ENCODE results near the gene LSM12. TPM values are rescaled to one million over a fixed set of nuclear protein-coding genes. Genes with fewer than 3 reads are reported as not detected.

Gene LSM12
- polyA plus RNA-seq, 3 donors: 24.7 to 65.8 (median 64.4) TPM

- Mint-ChIP-seq H3K4me3 (peak overlapping the region; percentile 76 to 86), H3K36me3 (peaks cover 42 to 52% of the 10 kb centered on the region in 2 donors), H3K4me1 (peaks cover 50% of the 10 kb centered on the region), H3K9me3 (no peaks in the 10 kb centered on the region), H3K27ac (peak overlapping the region in 5 of 7 donors; percentile 30 to 77 (median 53)), H3K27me3 (ENCODE audit: low read depth in 3 of 3) (peaks cover 0 to 2% (median 2%) of the 10 kb centered on the region in 3 donors)
- Histone ChIP-seq H3K9me3 (replicated peaks in 1 of 2; ENCODE audit: control insufficient read depth in 1 of 2, insufficient read depth in 1 of 2, low read length in 2 of 2) (no peaks in the 10 kb centered on the region), H3K4me3 (replicated peaks in 1 of 3; ENCODE audit: low read depth in 2 of 3, low read length in 3 of 3) (peak overlapping the region; percentile 17 to 69 (median 39)), H3K36me3 (replicated peaks in 1 of 2; ENCODE audit: control insufficient read depth in 1 of 2, insufficient read depth in 2 of 2, low read length in 2 of 2) (peaks cover 20 to 44% of the 10 kb centered on the region in 2 donors), H3K4me1 (ENCODE audit: control insufficient read depth in 1 of 2, insufficient read depth in 2 of 2, low read length in 2 of 2) (peaks cover 39 to 50% of the 10 kb centered on the region in 2 donors), H3K9ac (ENCODE audit: insufficient read depth, low read length, poor library complexity, severe bottlenecking) (peak overlapping the region; percentile 57), H3K79me2 (ENCODE audit: insufficient read depth, low read length) (peaks cover 37% of the 10 kb centered on the region), H2AFZ (ENCODE audit: insufficient read depth, low read depth, low read length, poor library complexity, severe bottlenecking) (no peak overlapping the region), H3K27me3 (ENCODE audit: control insufficient read depth in 2 of 2, insufficient read depth in 2 of 2, low read length in 2 of 2) (no peaks in the 10 kb centered on the region), H3K4me2 (replicated peaks; ENCODE audit: extremely low read depth, low read length, poor library complexity, severe bottlenecking) (peak overlapping the region; percentile 94), H3K27ac (ENCODE audit: low read depth in 1 of 2, low read length in 2 of 2) (peak overlapping the region; percentile 31 to 52), H4K20me1 (ENCODE audit: insufficient read depth, low read length) (peaks cover 96% of the 10 kb centered on the region)
- under 1% methylated on average over 24 of the region's 28 CpGs for WGBS (ENCODE audit: insufficient coverage)
- DNase-seq: peak; percentile 81 to 85 (median 83)
- no peak for TF ChIP-seq CTCF (IDR thresholded peaks at IDR 0.05)
- intact Hi-C loops (cut with micrococcal nuclease): no loop called here
Measured at GRCh38 chr17:44110823-44111633, 44.6 kb upstream of the LSM12 start.

GRCh38 chr17:44110011-44110686 is 43.7 kb upstream of the LSM12 start:
- Mint-ChIP-seq H3K9me3 (no peaks in the 10 kb centered on the region), H3K36me3 (peaks cover 33 to 48% of the 10 kb centered on the region in 2 donors), H3K4me3 (peak overlapping the region; percentile 76 to 86), H3K27me3 (ENCODE audit: low read depth in 3 of 3) (peaks cover 0 to 2% (median 2%) of the 10 kb centered on the region in 3 donors), H3K4me1 (peaks cover 47% of the 10 kb centered on the region), H3K27ac (peak overlapping the region in 2 of 7 donors; percentile 54 to 63)
- no peaks in the 10 kb centered on the region for H3K9me3 ChIP-seq (replicated peaks in 1 of 2; ENCODE audit: control insufficient read depth in 1 of 2, insufficient read depth in 1 of 2, low read length in 2 of 2)
- H3K4me3 ChIP-seq (replicated peaks in 1 of 3; ENCODE audit: low read depth in 2 of 3, low read length in 3 of 3): peak overlapping the region; percentile 17 to 69 (median 39)
- 58% methylated on average over 9 of the region's 10 CpGs for WGBS (ENCODE audit: insufficient coverage)
- no peak overlapping the region for H2AFZ ChIP-seq (ENCODE audit: insufficient read depth, low read depth, low read length, poor library complexity, severe bottlenecking)
- peak overlapping the region; percentile 94 for H3K4me2 ChIP-seq (replicated peaks; ENCODE audit: extremely low read depth, low read length, poor library complexity, severe bottlenecking)
- peaks cover 39 to 50% of the 10 kb centered on the region in 2 donors for H3K4me1 ChIP-seq (ENCODE audit: control insufficient read depth in 1 of 2, insufficient read depth in 2 of 2, low read length in 2 of 2)
- intact Hi-C loops (cut with micrococcal nuclease): no loop called here
- DNase-seq: no peak
- TF ChIP-seq CTCF (IDR thresholded peaks at IDR 0.05): no peak
- H3K27me3 ChIP-seq (ENCODE audit: control insufficient read depth in 2 of 2, insufficient read depth in 2 of 2, low read length in 2 of 2): no peaks in the 10 kb centered on the region
- peaks cover 21 to 38% of the 10 kb centered on the region in 2 donors for H3K36me3 ChIP-seq (replicated peaks in 1 of 2; ENCODE audit: control insufficient read depth in 1 of 2, insufficient read depth in 2 of 2, low read length in 2 of 2)
- H3K79me2 ChIP-seq (ENCODE audit: insufficient read depth, low read length): peaks cover 43% of the 10 kb centered on the region
- H3K27ac ChIP-seq (ENCODE audit: low read depth in 1 of 2, low read length in 2 of 2): peak overlapping the region in 1 of 2 donors; percentile 52
- H3K9ac ChIP-seq (ENCODE audit: insufficient read depth, low read length, poor library complexity, severe bottlenecking): peak overlapping the region; percentile 57
- H4K20me1 ChIP-seq (ENCODE audit: insufficient read depth, low read length): peaks cover 96% of the 10 kb centered on the region
